Testis (tissue), 2 donors: ENCODE results near the gene SLIT3.

Experiments
- CTCF ChIP-seq, 3 experiments: fragments of 450-650 bp in 2 of 3; fragments of 200-600 bp in 1 of 3; sonication (generic) in 1 of 3; IDR thresholded peaks; one replicate each; pipeline ENCODE4 v1.5.1; 2016 to 2019; ENCODE audit warnings: antibody characterized with exemption in 3 of 3, mild to moderate bottlenecking in 2 of 3, moderate library complexity in 1 of 3
- POLR2A ChIP-seq: fragments of 450-650 bp; IDR thresholded peaks from one replicate; pipeline ENCODE4 v1.6.1; 2017; ENCODE audit warnings: antibody characterized with exemption, mild to moderate bottlenecking, moderate library complexity

- TF ChIP-seq CTCF (IDR thresholded peaks at IDR 0.05) (no peak), POLR2A (no peak)
Measured at GRCh38 chr5:169273881-169274280, 27.1 kb downstream of the SLIT3 start.
